ENCODE data around the gene OGDHL.
"Not testable (repeated sequence)": the region's sequence is repeated elsewhere in the genome, so short reads cannot be mapped to it uniquely, and the experiment has no call there.

The OGDHL gene

DNA sequence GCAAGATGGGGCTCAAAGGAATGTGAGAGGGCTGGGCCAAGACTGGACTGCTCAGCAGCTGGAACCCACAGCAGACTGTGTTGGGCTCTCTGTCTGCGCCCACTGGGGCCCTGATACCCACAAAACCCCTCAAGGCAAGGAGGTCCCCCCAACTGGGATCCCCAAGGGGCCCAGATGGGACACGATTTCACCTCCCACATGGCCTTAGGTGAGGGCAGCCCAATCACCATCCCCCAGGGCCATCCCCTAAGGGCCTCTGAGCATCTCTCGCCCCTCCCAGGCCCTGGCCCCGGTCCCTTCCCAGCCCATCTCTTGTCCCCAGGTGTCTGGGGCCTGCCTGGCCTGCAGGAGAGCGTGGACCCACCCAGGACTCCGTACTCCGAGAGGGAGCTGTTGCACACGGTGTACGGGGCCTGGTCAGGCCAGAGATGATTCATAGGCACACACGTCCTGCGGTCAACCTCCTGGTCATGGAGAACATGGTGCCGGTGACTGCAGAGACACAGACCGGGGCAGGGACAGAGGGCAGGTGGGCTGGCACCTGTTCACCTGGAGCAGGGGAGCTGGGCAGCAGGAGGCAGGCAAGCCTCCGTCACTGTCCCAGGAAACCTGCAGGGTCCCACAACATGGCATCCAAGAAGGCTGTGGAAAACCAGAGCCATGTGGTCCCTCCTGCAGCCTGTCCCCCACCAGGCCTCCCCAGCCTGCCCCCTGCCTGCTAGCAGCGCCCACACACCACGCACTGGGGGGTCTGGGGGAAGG, 21.6 kb downstream of the OGDHL start:
- DNase-seq: no peak

DNA sequence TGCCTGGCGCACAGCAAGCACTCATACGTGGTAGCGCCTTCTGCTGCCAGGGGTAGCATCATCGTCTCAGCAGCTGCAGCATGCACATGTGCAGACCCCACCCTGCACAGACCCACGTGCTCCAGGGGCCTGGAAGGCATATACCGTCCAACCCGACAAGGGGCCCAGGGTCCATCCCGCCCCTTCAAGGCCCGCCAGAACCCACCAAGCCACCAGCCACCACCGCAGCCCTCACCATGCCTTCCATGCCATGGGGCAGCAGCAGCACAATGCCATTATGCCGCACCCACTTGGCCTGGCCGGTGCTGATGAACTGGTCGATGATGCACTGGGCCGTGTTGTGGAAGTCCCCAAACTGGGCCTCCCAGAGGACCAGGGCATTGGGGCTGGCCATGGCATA, 22.7 kb downstream of the OGDHL start:
- DNase-seq: no peak

- DNase-seq: no peak
Observed at GRCh38 chr10:49738616-49739360, 23.3 kb downstream of the OGDHL start.

- no peak for DNase-seq
Observed at GRCh38 chr10:49737474-49738201, 24.5 kb downstream of the OGDHL start.

- no peak for DNase-seq
Observed at GRCh38 chr10:49736564-49737113, 25.5 kb downstream of the OGDHL start.

- DNase-seq: no peak
Observed at GRCh38 chr10:49735848-49736563, 26.1 kb downstream of the OGDHL start.

GRCh38 chr10:49735161-49735560, 27.0 kb downstream of the OGDHL start:
- no peak for DNase-seq

DNA sequence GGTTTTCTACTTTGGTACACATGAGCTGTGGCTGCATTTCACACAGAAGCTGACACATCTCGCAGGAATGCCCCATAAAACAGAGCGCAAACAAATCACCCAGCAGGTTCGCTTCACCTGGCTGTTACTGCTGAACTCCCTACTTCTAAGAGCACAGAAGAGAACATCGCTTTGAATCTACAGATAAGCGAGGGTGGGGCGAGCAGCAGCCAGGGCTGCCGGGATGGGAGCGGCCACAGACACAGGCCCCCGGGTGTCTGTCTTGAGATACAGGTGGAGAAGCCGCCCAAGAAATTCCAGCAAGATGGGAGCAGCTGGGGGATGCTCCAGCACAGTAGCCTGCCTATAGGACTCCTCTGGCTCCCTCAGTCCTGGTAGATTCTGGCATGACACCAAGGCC, 27.4 kb downstream of the OGDHL start:
- no peak for DNase-seq

DNA sequence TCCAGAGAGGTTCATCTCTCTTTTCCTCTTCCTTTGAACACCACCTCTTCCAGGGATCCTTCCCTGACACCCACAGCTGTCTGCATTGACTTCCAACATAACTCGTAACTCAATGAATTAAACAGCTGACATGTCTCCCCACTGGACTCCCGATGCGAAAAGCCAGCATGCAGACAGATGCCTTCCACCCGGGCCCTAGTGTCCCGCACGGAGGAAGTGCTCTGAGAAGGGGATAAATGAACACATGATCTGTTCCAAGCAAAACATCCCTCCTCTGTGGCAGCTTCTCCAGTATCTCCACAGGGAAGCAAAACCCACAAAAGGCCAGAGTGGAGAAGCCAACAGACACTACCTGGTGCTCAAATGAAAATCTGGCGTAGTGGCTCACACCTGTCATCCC, 28.3 kb downstream of the OGDHL start:
- no peak for DNase-seq

DNA sequence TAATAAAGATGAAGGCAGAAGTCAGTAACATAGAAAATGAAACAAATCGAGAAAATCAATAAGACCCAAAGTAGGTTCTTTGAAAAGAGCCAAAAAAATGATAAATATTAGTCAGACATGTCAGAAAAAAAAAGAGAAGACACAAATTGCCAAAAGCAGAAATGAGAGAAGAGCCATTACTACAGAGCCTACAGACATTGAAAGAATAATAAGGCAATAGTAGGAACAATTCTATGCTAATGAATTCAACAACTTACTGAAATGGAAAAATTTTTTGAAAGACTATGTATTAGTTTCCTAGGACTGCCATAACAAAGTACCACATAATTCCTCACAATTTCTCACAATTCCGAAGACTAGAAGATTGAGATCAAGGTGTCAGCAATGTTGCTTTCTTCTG, 35.5 kb downstream of the OGDHL start:
- DNase-seq: no peak

- DNase-seq: not testable (repeated sequence)
Observed at GRCh38 chr10:49715157-49715556, 47.0 kb downstream of the OGDHL start.

- no peak for DNase-seq
Observed at GRCh38 chr10:49713266-49713665, 48.9 kb downstream of the OGDHL start.

GRCh38 chr10:49711481-49711880, 50.6 kb downstream of the OGDHL start:
- no peak for DNase-seq

DNA sequence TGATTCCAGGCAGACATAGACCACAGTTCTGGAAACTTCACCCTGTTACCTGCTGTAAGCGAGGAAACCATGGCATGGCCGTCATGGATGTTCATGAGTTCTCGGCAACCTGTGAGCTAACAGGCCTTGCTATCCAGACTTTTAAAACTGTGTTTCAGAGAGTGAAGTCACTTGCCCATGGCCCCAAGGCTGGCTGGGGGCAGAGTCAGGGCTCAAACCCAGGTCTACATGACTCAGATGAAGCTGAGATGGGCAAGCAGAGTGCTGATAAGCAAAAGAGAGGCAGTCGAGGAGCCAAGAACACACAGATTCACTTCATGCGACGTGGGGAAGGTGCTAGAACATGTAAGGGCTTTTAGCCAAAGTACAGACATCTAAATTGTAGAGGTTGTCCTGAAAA, 51.2 kb downstream of the OGDHL start:
- DNase-seq: no peak

DNA sequence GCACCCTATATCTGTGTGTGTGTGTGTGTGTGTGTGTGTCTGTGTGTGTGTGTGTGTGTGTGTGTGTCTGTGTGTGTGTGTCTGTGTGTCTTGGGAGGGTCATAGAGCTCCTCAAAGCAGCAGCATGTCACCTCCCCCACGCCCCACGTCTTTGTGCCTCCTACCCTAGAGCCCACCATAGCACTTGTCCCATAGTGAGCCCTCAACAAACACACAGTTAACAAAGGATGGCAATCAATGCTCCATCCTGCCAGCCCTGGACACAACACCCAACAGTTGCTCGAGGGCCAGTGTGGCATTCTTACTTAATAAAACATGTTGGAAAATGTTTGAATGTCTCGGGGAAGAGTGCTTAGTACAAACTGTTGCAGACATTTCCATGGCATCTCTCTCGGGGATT, 52.2 kb downstream of the OGDHL start:
- no peak for DNase-seq

DNA sequence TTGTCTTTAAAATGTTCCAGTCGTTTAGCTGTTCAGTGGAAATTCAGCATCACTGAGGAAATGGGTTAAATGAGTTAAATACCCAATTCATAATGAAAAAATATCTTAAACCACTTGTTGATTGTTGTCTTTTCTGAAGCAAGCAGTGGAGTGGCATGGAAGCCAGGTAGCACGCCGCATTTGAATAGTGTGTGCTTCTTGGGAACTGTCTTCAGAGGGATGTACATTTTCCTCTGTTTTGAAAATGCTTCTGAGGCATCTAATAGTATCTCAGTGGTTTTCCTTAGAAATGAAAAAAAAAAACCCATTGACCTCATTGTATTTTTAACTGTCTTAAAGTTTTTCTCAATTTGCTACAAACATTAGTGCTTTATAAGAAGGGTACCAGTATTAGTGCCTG, 54.5 kb downstream of the OGDHL start:
- DNase-seq: no peak

- no peak for DNase-seq
Observed at GRCh38 chr10:49700997-49701396, 61.1 kb downstream of the OGDHL start.

GRCh38 chr10:49700211-49700610, 61.9 kb downstream of the OGDHL start:
- no peak for DNase-seq

- DNase-seq: no peak
Observed at GRCh38 chr10:49698679-49699078, 63.4 kb downstream of the OGDHL start.

- no peak for DNase-seq
Observed at GRCh38 chr10:49696311-49696710, 65.8 kb downstream of the OGDHL start.

DNA sequence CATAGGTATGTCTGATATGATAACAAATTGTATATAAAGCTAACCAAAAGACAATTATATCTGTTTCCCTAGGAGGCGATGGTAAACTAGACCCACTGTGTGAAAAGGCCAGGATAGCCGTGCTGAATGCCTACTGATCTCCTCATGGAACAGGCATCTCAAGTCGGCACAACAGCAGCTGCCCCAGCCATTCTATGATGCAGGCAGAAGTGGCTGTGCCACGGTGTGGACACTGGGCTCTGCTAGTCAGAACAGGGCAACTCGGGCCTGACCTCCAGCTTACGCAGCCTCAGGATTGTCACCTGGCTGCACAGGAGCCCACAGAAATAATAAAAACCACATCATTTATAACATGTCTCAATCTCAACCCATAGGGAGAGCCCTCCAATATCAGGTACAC, 67.7 kb downstream of the OGDHL start:
- no peak for DNase-seq

GRCh38 chr10:49691588-49691987, 70.5 kb downstream of the OGDHL start:
- no peak for DNase-seq
